Osteocyte (in vitro differentiated cells): ENCODE measurements around the gene CIAO3. TPM values are rescaled to one million over a fixed set of nuclear protein-coding genes. Genes with fewer than 3 reads are reported as not detected.

Source experiments
- DNase-seq: peaks from one replicate; pipeline ENCODE4 v3.0.0; 2021; ENCODE audit warnings: mixed read lengths; ENCODE audit not compliant: unreplicated experiment; ENCODE audit errors: extremely low spot score
- H3K27ac Mint-ChIP-seq: one replicate; pipeline ENCODE4 v1.8.0; 2021; ENCODE audit warnings: mild to moderate bottlenecking, mixed read lengths; ENCODE audit not compliant: unreplicated experiment
- H3K27me3 Mint-ChIP-seq: one replicate; pipeline ENCODE4 v1.8.0; 2021; ENCODE audit warnings: mixed read lengths; ENCODE audit not compliant: unreplicated experiment
- H3K36me3 Mint-ChIP-seq: one replicate; pipeline ENCODE4 v1.8.0; 2021; ENCODE audit warnings: mixed read lengths; ENCODE audit not compliant: unreplicated experiment
- H3K4me1 Mint-ChIP-seq: one replicate; pipeline ENCODE4 v1.8.0; 2021; ENCODE audit warnings: mixed read lengths; ENCODE audit not compliant: unreplicated experiment
- H3K4me3 Mint-ChIP-seq: one replicate; pipeline ENCODE4 v1.8.0; 2021; ENCODE audit warnings: mild to moderate bottlenecking, moderate library complexity, mixed read lengths; ENCODE audit not compliant: unreplicated experiment
- H3K9me3 Mint-ChIP-seq: one replicate; pipeline ENCODE4 v1.8.0; 2021; ENCODE audit warnings: mixed read lengths; ENCODE audit not compliant: unreplicated experiment
- total RNA-seq: library from RNA; stranded (reverse); gene quantifications from 2 replicates; pipeline ENCODE4 v1.2.1, GENCODE V29; 2021
- TF ChIP-seq, protein P1 (sequence below): fragments of 200-600 bp; sonication (generic); IDR thresholded peaks from 2 replicates; pipeline ENCODE4 v1.5.0; 2021; ENCODE audit warnings: antibody characterized with exemption, mild to moderate bottlenecking, moderate library complexity

Gene CIAO3
- total RNA-seq, 1 donor from 2014 or later: 31.4 TPM

DNA sequence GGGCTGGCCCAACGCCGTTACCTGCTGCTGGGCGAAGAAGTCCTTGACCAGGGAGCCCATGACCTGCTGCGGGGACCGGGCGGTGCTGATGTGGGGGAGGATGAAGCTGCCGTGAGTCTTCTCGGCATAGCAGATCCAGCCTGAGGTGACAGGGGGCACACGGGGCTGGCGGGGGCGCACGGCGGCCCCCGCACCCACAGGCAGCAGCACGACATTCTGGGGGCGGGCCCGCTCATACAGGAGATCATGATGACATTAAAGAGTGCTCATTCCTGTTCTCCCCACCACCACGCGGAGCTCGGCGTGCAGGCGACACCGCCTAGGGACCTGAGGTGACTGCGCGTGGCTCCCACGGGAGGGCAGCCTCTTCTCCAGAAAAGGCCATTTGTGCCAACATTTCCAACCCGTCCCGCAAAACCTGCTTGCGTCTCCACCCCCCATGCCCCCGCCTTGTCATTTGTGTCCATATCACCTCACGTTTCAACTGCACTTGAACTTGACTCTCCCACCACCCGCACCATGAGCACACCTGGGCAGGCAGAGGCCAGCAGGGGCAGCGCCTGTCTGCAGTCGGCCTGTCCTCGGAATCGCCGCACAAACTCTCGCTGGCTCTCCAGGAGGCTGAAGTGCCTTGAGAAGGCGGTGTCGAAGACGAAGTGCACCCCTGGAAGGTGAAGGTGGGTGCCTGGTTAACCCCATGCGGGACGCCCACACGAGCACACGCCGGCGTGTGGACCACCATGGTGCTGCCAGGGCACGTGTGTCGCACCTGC is 6.4 kb downstream of the CIAO3 start:
- H3K4me1 Mint-ChIP-seq: peaks cover 4% of the 10 kb centered on the region
- H3K27ac Mint-ChIP-seq: no peak overlapping the region
- peaks cover 12% of the 10 kb centered on the region for H3K36me3 Mint-ChIP-seq
- no peaks in the 10 kb centered on the region for H3K9me3 Mint-ChIP-seq
- no peak overlapping the region for H3K4me3 Mint-ChIP-seq
- TF ChIP-seq, protein P1, sequence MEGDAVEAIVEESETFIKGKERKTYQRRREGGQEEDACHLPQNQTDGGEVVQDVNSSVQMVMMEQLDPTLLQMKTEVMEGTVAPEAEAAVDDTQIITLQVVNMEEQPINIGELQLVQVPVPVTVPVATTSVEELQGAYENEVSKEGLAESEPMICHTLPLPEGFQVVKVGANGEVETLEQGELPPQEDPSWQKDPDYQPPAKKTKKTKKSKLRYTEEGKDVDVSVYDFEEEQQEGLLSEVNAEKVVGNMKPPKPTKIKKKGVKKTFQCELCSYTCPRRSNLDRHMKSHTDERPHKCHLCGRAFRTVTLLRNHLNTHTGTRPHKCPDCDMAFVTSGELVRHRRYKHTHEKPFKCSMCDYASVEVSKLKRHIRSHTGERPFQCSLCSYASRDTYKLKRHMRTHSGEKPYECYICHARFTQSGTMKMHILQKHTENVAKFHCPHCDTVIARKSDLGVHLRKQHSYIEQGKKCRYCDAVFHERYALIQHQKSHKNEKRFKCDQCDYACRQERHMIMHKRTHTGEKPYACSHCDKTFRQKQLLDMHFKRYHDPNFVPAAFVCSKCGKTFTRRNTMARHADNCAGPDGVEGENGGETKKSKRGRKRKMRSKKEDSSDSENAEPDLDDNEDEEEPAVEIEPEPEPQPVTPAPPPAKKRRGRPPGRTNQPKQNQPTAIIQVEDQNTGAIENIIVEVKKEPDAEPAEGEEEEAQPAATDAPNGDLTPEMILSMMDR: no peak
- DNase-seq: peak; percentile 82
- no peaks in the 10 kb centered on the region for H3K27me3 Mint-ChIP-seq

DNA sequence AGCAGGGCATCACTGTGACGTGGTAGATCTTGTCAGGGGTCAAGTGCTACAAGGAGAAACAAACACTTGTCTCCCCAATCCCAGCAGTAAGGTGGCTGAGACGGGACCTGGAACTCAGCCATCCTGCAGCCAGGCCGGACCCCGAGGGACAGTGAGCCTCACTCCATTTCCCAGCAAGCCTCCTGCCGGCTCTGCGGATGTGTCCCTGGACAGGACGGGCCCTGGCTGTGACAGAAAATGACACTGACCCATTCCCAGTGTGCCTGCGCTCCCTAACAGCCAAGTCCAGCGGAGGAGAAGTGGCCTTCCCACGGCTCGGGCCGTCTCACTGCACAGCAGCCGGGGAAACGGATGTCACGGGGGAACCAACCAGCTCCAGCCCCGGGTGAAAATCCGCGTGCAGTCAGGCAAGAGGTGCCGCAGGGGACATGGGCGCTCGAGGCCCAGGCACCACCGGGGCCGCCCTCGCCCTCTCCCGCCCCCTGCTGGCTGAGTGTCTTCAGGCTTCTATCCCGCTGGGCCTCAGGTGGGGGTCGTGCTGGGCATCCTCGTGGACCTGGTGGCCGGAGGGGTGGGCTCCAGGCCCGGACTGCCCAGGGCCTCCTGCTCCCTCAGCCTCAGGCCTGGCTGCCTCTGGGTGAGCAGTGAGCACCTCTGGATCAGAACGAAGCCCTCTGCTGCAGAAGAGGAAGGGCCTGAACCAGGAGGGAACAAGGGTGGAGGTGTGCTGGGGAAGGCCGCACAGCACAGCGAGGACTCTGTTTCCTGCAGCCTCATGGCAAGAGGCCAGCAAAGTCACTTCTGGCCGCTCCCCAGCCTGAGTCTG is 7.2 kb downstream of the CIAO3 start:
- Mint-ChIP-seq H3K27me3 (no peaks in the 10 kb centered on the region), H3K36me3 (peaks cover 12% of the 10 kb centered on the region), H3K4me3 (no peak overlapping the region), H3K9me3 (no peaks in the 10 kb centered on the region), H3K27ac (no peak overlapping the region), H3K4me1 (no peaks in the 10 kb centered on the region)
- TF ChIP-seq, protein P1: no peak
- peak; percentile 82 for DNase-seq

DNA sequence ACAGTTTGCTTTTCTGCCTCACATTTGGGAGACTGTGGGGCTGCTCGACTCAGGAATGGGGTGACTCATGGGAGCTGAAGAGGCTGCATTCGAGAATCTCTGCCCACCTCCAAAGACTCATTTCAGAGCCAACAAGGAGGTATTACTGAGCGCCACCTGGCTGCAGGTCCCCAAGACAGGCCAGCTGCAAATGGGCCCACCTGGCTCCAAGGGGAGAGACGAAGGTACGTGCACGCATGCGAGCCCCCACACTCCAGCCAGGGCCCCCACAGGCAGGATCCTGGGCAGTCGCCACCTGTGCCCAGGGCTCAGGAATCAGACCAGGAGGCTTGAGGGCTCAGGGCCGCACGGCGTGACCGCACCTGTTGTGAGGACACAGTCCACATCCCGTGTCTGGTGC is 7.9 kb downstream of the CIAO3 start:
- Mint-ChIP-seq H3K36me3 (peaks cover 10% of the 10 kb centered on the region), H3K9me3 (no peaks in the 10 kb centered on the region), H3K4me3 (no peak overlapping the region), H3K4me1 (no peaks in the 10 kb centered on the region), H3K27me3 (no peaks in the 10 kb centered on the region), H3K27ac (no peak overlapping the region)
- TF ChIP-seq, protein P1: no peak
- DNase-seq: no peak

DNA sequence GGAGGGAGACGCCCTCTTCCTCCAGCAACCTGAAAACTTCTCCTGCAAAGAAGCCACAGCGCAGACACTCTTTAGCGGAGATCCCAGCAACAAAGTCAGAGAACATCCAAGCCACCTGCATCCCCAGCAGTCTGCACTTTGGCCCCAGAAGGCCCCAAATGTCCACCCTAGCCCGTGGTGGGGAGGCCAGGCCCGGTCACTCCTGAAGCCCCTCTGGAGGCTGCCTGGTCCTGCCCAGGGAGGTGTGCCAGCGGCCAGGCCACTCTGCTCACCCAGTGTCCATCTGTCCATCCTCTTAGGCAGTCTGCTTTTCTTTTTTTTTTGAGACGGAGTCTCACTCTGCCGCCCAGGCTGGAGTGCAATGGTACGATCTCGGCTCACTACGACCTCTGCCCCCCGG is 8.5 kb downstream of the CIAO3 start:
- no peaks in the 10 kb centered on the region for H3K9me3 Mint-ChIP-seq
- no peak overlapping the region for H3K27ac Mint-ChIP-seq
- TF ChIP-seq, protein P1: no peak
- no peak overlapping the region for H3K4me3 Mint-ChIP-seq
- no peaks in the 10 kb centered on the region for H3K4me1 Mint-ChIP-seq
- no peaks in the 10 kb centered on the region for H3K27me3 Mint-ChIP-seq
- no peak for DNase-seq
- peaks cover 7% of the 10 kb centered on the region for H3K36me3 Mint-ChIP-seq
